SK-N-SH treated with all-trans-retinoic acid at 6 μM for 48 hours (cell line): Measurements from ENCODE around the gene HIGD2A.

Experiments used
- ARNTL ChIP-seq: fragments of 450-650 bp; formaldehyde crosslinking; IDR thresholded peaks from 2 replicates; pipeline ENCODE4 v1.5.0; 2020; ENCODE audit warnings: low read depth, mild to moderate bottlenecking, moderate library complexity, borderline replicate concordance
- BACH2 ChIP-seq: fragments of 250-450 bp; sonication (Bioruptor Pico); IDR thresholded peaks from 2 replicates; pipeline ENCODE4 v1.9.0; 2021; ENCODE audit warnings: mild to moderate bottlenecking, borderline replicate concordance
- CREB5 ChIP-seq: fragments of 250-450 bp; sonication (Bioruptor Pico); IDR thresholded peaks from 2 replicates; pipeline ENCODE4 v1.5.1; 2020; ENCODE audit warnings: low read depth, mild to moderate bottlenecking, moderate library complexity
- CSDC2 ChIP-seq: fragments of 250-450 bp; sonication (Bioruptor Pico); IDR thresholded peaks from 2 replicates; pipeline ENCODE4 v1.5.0; 2020; ENCODE audit warnings: mild to moderate bottlenecking, moderate library complexity
- CSRNP3 ChIP-seq: fragments of 250-450 bp; sonication (Bioruptor Pico); IDR thresholded peaks from 2 replicates; pipeline ENCODE4 v1.5.1; 2021; ENCODE audit warnings: mild to moderate bottlenecking, moderate library complexity
- GLIS3 ChIP-seq: fragments of 250-450 bp; sonication (Bioruptor Pico); IDR thresholded peaks from 2 replicates; pipeline ENCODE4 v1.5.0; 2020; ENCODE audit warnings: mild to moderate bottlenecking, moderate library complexity
- ISL1 ChIP-seq: fragments of 250-450 bp; sonication (Bioruptor Pico); IDR thresholded peaks from 2 replicates; pipeline ENCODE4 v2.1.2; 2022; ENCODE audit warnings: mild to moderate bottlenecking, moderate library complexity
- PATZ1 ChIP-seq: fragments of 250-450 bp; sonication (Bioruptor Pico); IDR thresholded peaks from 2 replicates; pipeline ENCODE4 v1.8.0; 2020; ENCODE audit warnings: mild to moderate bottlenecking, moderate library complexity, borderline replicate concordance
- PPARA ChIP-seq: fragments of 250-450 bp; sonication (Bioruptor Pico); IDR thresholded peaks from 2 replicates; pipeline ENCODE4 v1.5.0; 2020; ENCODE audit warnings: mild to moderate bottlenecking, borderline replicate concordance
- RARB ChIP-seq: fragments of 250-450 bp; sonication (Bioruptor Pico); IDR thresholded peaks from 2 replicates; pipeline ENCODE4 v1.8.0; 2021; ENCODE audit warnings: mild to moderate bottlenecking, moderate library complexity
- ZFP30 ChIP-seq: fragments of 450-650 bp; formaldehyde crosslinking; IDR thresholded peaks from 2 replicates; pipeline ENCODE4 v1.5.0; 2022; ENCODE audit warnings: mild to moderate bottlenecking, moderate library complexity
- ZNF70 ChIP-seq: fragments of 450-650 bp; formaldehyde crosslinking; IDR thresholded peaks from 2 replicates; pipeline ENCODE4 v1.5.0; 2020; ENCODE audit warnings: mild to moderate bottlenecking, moderate library complexity

GRCh38 chr5:176391479-176391878 lies 2.9 kb downstream of the HIGD2A start:
- TF ChIP-seq PATZ1 (CRISPR knock-in tag), result no peak
- TF ChIP-seq PPARA (CRISPR knock-in tag), result no peak
- no peak for TF ChIP-seq CSDC2 (CRISPR knock-in tag)
- TF ChIP-seq RARB (CRISPR knock-in tag), result no peak
- TF ChIP-seq CSRNP3 (CRISPR knock-in tag), result no peak
- TF ChIP-seq ARNTL (CRISPR knock-in tag), result no peak
- no peak for TF ChIP-seq GLIS3 (CRISPR knock-in tag)
- no peak for TF ChIP-seq ZNF70 (CRISPR knock-in tag)
- TF ChIP-seq ISL1 (CRISPR knock-in tag), result no peak
- TF ChIP-seq ZFP30 (CRISPR knock-in tag), result no peak
- TF ChIP-seq CREB5 (CRISPR knock-in tag), result no peak
- no peak for TF ChIP-seq BACH2 (CRISPR knock-in tag)
